Liver (tissue), 9 donors: Measurements from ENCODE around the gene CCM2. TPM values are rescaled to one million over a fixed set of nuclear protein-coding genes. Genes with fewer than 3 reads are reported as not detected.

ENCODE experiments used
- DNase-seq: peaks from one replicate; pipeline ENCODE4 v3.0.0-alpha.2; 2017; ENCODE audit warnings: low spot score
- H3K27ac ChIP-seq, 2 donors: one replicate each; pipeline ENCODE4 v1.7.0; 2013; ENCODE audit warnings: inconsistent platforms in 2 of 2, low read length in 2 of 2, control low read depth in 1 of 2, low read depth in 1 of 2, mild to moderate bottlenecking in 1 of 2
- H3K27me3 ChIP-seq, 4 donors: one replicate each; pipeline versions ENCODE4 v1.6.1 to v1.7.0; 2013; ENCODE audit warnings: low read length in 3 of 4, inconsistent platforms in 1 of 4, mild to moderate bottlenecking in 1 of 4, moderate library complexity in 1 of 4; ENCODE audit not compliant: control insufficient read depth in 4 of 4, insufficient read depth in 4 of 4
- H3K36me3 ChIP-seq, 4 donors: one replicate each; pipeline versions ENCODE4 v1.6.1 to v1.7.0; 2013; ENCODE audit warnings: low read length in 3 of 4, mild to moderate bottlenecking in 3 of 4, low read depth in 1 of 4, moderate library complexity in 1 of 4; ENCODE audit not compliant: control insufficient read depth in 4 of 4, insufficient read depth in 3 of 4
- H3K4me1 ChIP-seq, 4 donors: one replicate each; pipeline versions ENCODE4 v1.6.1 to v1.7.0; 2013; ENCODE audit warnings: low read length in 3 of 4, mild to moderate bottlenecking in 3 of 4, moderate library complexity in 1 of 4; ENCODE audit not compliant: control insufficient read depth in 4 of 4, insufficient read depth in 4 of 4
- H3K4me3 ChIP-seq, 3 donors: one replicate each; pipeline versions ENCODE4 v1.6.1 to v1.7.0; 2013; ENCODE audit warnings: low read length in 3 of 3, control low read depth in 1 of 3, low read depth in 1 of 3, mild to moderate bottlenecking in 1 of 3
- H3K9ac ChIP-seq, 2 donors: one replicate each; pipeline ENCODE4 v1.7.0; 2013; ENCODE audit warnings: low read length in 2 of 2, mild to moderate bottlenecking in 2 of 2, moderate library complexity in 2 of 2, control low read depth in 1 of 2, low read depth in 1 of 2
- H3K9me3 ChIP-seq, 4 donors: one replicate each; pipeline versions ENCODE4 v1.6.1 to v1.7.0; 2013; ENCODE audit warnings: low read length in 3 of 4; ENCODE audit not compliant: control insufficient read depth in 4 of 4
- ATF3 ChIP-seq: IDR thresholded peaks from 2 replicates; pipeline ENCODE4 v1.6.1; 2016; ENCODE audit warnings: antibody characterized with exemption
- EGR1 ChIP-seq, 2 donors: IDR thresholded peaks; 2 replicates each; pipeline ENCODE4 v1.6.1; 2016 to 2018; ENCODE audit warnings: antibody characterized with exemption in 2 of 2, low read depth in 2 of 2
- FOXA1 ChIP-seq: IDR thresholded peaks from 2 replicates; pipeline ENCODE4 v1.6.1; 2016; ENCODE audit warnings: antibody characterized with exemption
- FOXA2 ChIP-seq: IDR thresholded peaks from 2 replicates; pipeline ENCODE4 v1.6.1; 2016; ENCODE audit warnings: antibody characterized with exemption
- GABPA ChIP-seq, 2 donors: IDR thresholded peaks in 1 of 2; conservative IDR thresholded peaks in 1 of 2; 2 replicates each; pipeline ENCODE4 v1.6.1; 2016; ENCODE audit warnings: antibody characterized with exemption in 2 of 2, mild to moderate bottlenecking in 1 of 2, moderate library complexity in 1 of 2
- HNF4A ChIP-seq, 2 donors: conservative IDR thresholded peaks; 2 replicates each; pipeline ENCODE4 v1.6.1; 2016; ENCODE audit warnings: antibody characterized with exemption in 2 of 2, mild to moderate bottlenecking in 2 of 2
- JUND ChIP-seq, 2 donors: IDR thresholded peaks; 2 replicates each; pipeline ENCODE4 v1.6.1; 2016; ENCODE audit warnings: antibody characterized with exemption in 2 of 2
- MAX ChIP-seq: IDR thresholded peaks from 2 replicates; pipeline ENCODE4 v1.6.1; 2016; ENCODE audit warnings: antibody characterized with exemption
- NR2F2 ChIP-seq: IDR thresholded peaks from 2 replicates; pipeline ENCODE4 v1.6.1; 2016; ENCODE audit warnings: antibody characterized with exemption
- RAD21 ChIP-seq, 2 donors: IDR thresholded peaks; 2 replicates each; pipeline ENCODE4 v1.6.1; 2016; ENCODE audit warnings: antibody characterized with exemption in 2 of 2, mild to moderate bottlenecking in 2 of 2
- REST ChIP-seq: IDR thresholded peaks from 2 replicates; pipeline ENCODE4 v1.6.1; 2016; ENCODE audit warnings: antibody characterized with exemption, mild to moderate bottlenecking
- RXRA ChIP-seq, 2 donors: IDR thresholded peaks; 2 replicates each; pipeline ENCODE4 v1.6.1; 2017 to 2018; ENCODE audit warnings: antibody characterized with exemption in 2 of 2, mild to moderate bottlenecking in 1 of 2
- SP1 ChIP-seq: IDR thresholded peaks from 2 replicates; pipeline ENCODE4 v1.6.1; 2018; ENCODE audit warnings: antibody characterized with exemption, mild to moderate bottlenecking
- TAF1 ChIP-seq: conservative IDR thresholded peaks from 2 replicates; pipeline ENCODE4 v1.6.1; 2016; ENCODE audit warnings: antibody characterized with exemption, mild to moderate bottlenecking
- whole genome bisulfite sequencing: extraction: QIAGEN DNeasy Blood & Tissue Kit; methylation state at CpG from one replicate; pipeline ENCODE4 v1.1.7; 2013; 5-methylcytosine and 5-hydroxymethylcytosine counted together
- polyA plus RNA-seq, 2 donors: library from polyadenylated mRNA; stranded (reverse) in 1 of 2; unstranded in 1 of 2; fragments of 200-250 nt in 1 of 2; fragments of >200 nt in 1 of 2; fragmentation: Nextera tagmentation in 1 of 2; extraction: Ambion mirVana in 1 of 2; gene quantifications; one replicate each; pipeline versions ENCODE4 v1.2.1 to v1.2.3, GENCODE V29; 2013 to 2015
- total RNA-seq, 2 donors: library from RNA; depleted of rRNA; stranded (reverse); fragments of >200 nt; gene quantifications; one replicate each; pipeline ENCODE4 v1.2.3, GENCODE V29; 2014
- donor health status: healthy.
- donor health status: healthy.
- donor health status: healthy.
- donor health status: healthy.
- donor health status: healthy.

The CCM2 gene
- total and polyA plus RNA-seq, 4 donors: 26.3 to 65.0 (median 47.5) TPM

GRCh38 chr7:44999245-45000092, 532 bp upstream of the CCM2 start (continued):
- peak; percentile 68 for TF ChIP-seq REST
- TF ChIP-seq FOXA2: no peak
- TF ChIP-seq TAF1: peak; percentile 24
- TF ChIP-seq RAD21 (IDR thresholded peaks at IDR 0.05): peak in 1 of 2 donors; percentile 3
- TF ChIP-seq SP1: peak; percentile 89
- TF ChIP-seq FOXA1: peak; percentile 18
- peak; percentile 2 to 81 for TF ChIP-seq GABPA (IDR thresholded peaks at IDR 0.05 in 1 of 2, conservative IDR thresholded peaks at IDR 0.05 in 1 of 2)
- no peak for TF ChIP-seq JUND (IDR thresholded peaks at IDR 0.05)
- TF ChIP-seq RXRA (IDR thresholded peaks at IDR 0.05): peak; percentile 30 to 33
- peak in 1 of 2 donors; percentile 29 for TF ChIP-seq HNF4A (conservative IDR thresholded peaks at IDR 0.05)
- no peak for TF ChIP-seq NR2F2
- TF ChIP-seq MAX: peak; percentile 82

GRCh38 chr7:45001138-45001694, 1.2 kb downstream of the CCM2 start:
- Histone ChIP-seq H3K27ac (peak overlapping the region; percentile 94 to 96), H3K36me3 (peaks cover 0 to 4% (median 0%) of the 10 kb centered on the region in 4 donors), H3K4me3 (peak overlapping the region; percentile 73 to 98 (median 82)), H3K4me1 (peaks cover 0 to 16% (median 13%) of the 10 kb centered on the region in 4 donors), H3K9ac (peak overlapping the region; percentile 82 to 89), H3K27me3 (no peaks in the 10 kb centered on the region), H3K9me3 (no peaks in the 10 kb centered on the region)
- TF ChIP-seq HNF4A (conservative IDR thresholded peaks at IDR 0.05) (no peak), JUND (IDR thresholded peaks at IDR 0.05) (peak in 1 of 2 donors; percentile 40), MAX (peak; percentile 49), FOXA2 (no peak), EGR1 (IDR thresholded peaks at IDR 0.05; ENCODE audit: low read depth in 2 of 2) (peak in 1 of 2 donors; percentile 12), REST (no peak), ATF3 (peak; percentile 49)
- 16% methylated on average over 10 of the region's 10 CpGs for WGBS
- DNase-seq: no peak
